ENCODE data around the gene CA9. TPM values are rescaled to one million over a fixed set of nuclear protein-coding genes. Genes with fewer than 3 reads are reported as not detected.
"Not testable (repeated sequence)": the region's sequence is repeated elsewhere in the genome, so short reads cannot be mapped to it uniquely, and the experiment has no call there.

CA9 gene
- total and polyA plus RNA-seq, 2 donors from 2014 or later, result 0.67 to 0.85 TPM

GRCh38 chr9:35629597-35629996, 44.1 kb upstream of the CA9 start:
- Histone ChIP-seq H3K9ac (ENCODE audit: low read length in 3 of 3) (no peak overlapping the region), H3K4me1 (ENCODE audit: control insufficient read depth in 2 of 3, insufficient read depth in 2 of 3, low read depth in 1 of 3, low read length in 3 of 3) (no peaks in the 10 kb centered on the region), H3K36me3 (ENCODE audit: control insufficient read depth in 2 of 3, insufficient read depth in 3 of 3, low read length in 3 of 3) (no peaks in the 10 kb centered on the region), H3K27me3 (ENCODE audit: control insufficient read depth, insufficient read depth, low read length) (no peaks in the 10 kb centered on the region), H3K4me3 (ENCODE audit: low read length in 3 of 3) (no peak overlapping the region), H3K9me3 (ENCODE audit: control insufficient read depth in 2 of 3, insufficient read depth in 1 of 3, low read length in 3 of 3) (no peaks in the 10 kb centered on the region), H3K27ac (ENCODE audit: low read depth in 2 of 2, low read length in 2 of 2) (no peak overlapping the region)
- no peak for DNase-seq
- no peak for TF ChIP-seq CTCF (IDR thresholded peaks at IDR 0.05; ENCODE audit: borderline replicate concordance, extremely low read depth, insufficient read depth)
- FAIRE-seq, result no peak
- intact Hi-C loops (cut with DNase I), result no loop called here

GRCh38 chr9:35635730-35636129, 38.0 kb upstream of the CA9 start:
- no peak for DNase-seq
- no peak for TF ChIP-seq CTCF (IDR thresholded peaks at IDR 0.05; ENCODE audit: borderline replicate concordance, extremely low read depth, insufficient read depth)
- Histone ChIP-seq H3K36me3 (ENCODE audit: control insufficient read depth in 2 of 3, insufficient read depth in 3 of 3, low read length in 3 of 3) (no peaks in the 10 kb centered on the region), H3K9ac (ENCODE audit: low read length in 3 of 3) (no peak overlapping the region), H3K4me3 (ENCODE audit: low read length in 3 of 3) (no peak overlapping the region), H3K4me1 (ENCODE audit: control insufficient read depth in 2 of 3, insufficient read depth in 2 of 3, low read depth in 1 of 3, low read length in 3 of 3) (peaks cover 0 to 8% (median 0%) of the 10 kb centered on the region in 3 donors), H3K9me3 (ENCODE audit: control insufficient read depth in 2 of 3, insufficient read depth in 1 of 3, low read length in 3 of 3) (no peaks in the 10 kb centered on the region), H3K27ac (ENCODE audit: low read depth in 2 of 2, low read length in 2 of 2) (no peak overlapping the region), H3K27me3 (ENCODE audit: control insufficient read depth, insufficient read depth, low read length) (no peaks in the 10 kb centered on the region)
- intact Hi-C loops (cut with DNase I), result no loop called here
- no peak for FAIRE-seq

GRCh38 chr9:35636135-35636876, 37.4 kb upstream of the CA9 start:
- TF ChIP-seq CTCF (IDR thresholded peaks at IDR 0.05; ENCODE audit: borderline replicate concordance, extremely low read depth, insufficient read depth), result no peak
- no peak overlapping the region for H3K27ac ChIP-seq (ENCODE audit: low read depth in 2 of 2, low read length in 2 of 2)
- no peaks in the 10 kb centered on the region for H3K27me3 ChIP-seq (ENCODE audit: control insufficient read depth, insufficient read depth, low read length)
- H3K36me3 ChIP-seq (ENCODE audit: control insufficient read depth in 2 of 3, insufficient read depth in 3 of 3, low read length in 3 of 3), result no peaks in the 10 kb centered on the region
- no peaks in the 10 kb centered on the region for H3K9me3 ChIP-seq (ENCODE audit: control insufficient read depth in 2 of 3, insufficient read depth in 1 of 3, low read length in 3 of 3)
- intact Hi-C loops (cut with DNase I), result no loop called here
- H3K4me1 ChIP-seq (ENCODE audit: control insufficient read depth in 2 of 3, insufficient read depth in 2 of 3, low read depth in 1 of 3, low read length in 3 of 3), result peaks cover 0 to 8% (median 0%) of the 10 kb centered on the region in 3 donors
- FAIRE-seq (no peak), DNase-seq (no peak)
- H3K4me3 ChIP-seq (ENCODE audit: low read length in 3 of 3), result no peak overlapping the region
- H3K9ac ChIP-seq (ENCODE audit: low read length in 3 of 3), result no peak overlapping the region

GRCh38 chr9:35636877-35637246, 36.9 kb upstream of the CA9 start:
- intact Hi-C loops (cut with DNase I), result not testable (repeated sequence)

GRCh38 chr9:35637427-35637955, 36.2 kb upstream of the CA9 start:
- DNase-seq; H3K9ac ChIP-seq (ENCODE audit: low read length in 3 of 3); H3K4me1 ChIP-seq (ENCODE audit: control insufficient read depth in 2 of 3, insufficient read depth in 2 of 3, low read depth in 1 of 3, low read length in 3 of 3); H3K27me3 ChIP-seq (ENCODE audit: control insufficient read depth, insufficient read depth, low read length); H3K27ac ChIP-seq (ENCODE audit: low read depth in 2 of 2, low read length in 2 of 2); FAIRE-seq; intact Hi-C loops (cut with DNase I); H3K9me3 ChIP-seq (ENCODE audit: control insufficient read depth in 2 of 3, insufficient read depth in 1 of 3, low read length in 3 of 3); H3K4me3 ChIP-seq (ENCODE audit: low read length in 3 of 3); H3K36me3 ChIP-seq (ENCODE audit: control insufficient read depth in 2 of 3, insufficient read depth in 3 of 3, low read length in 3 of 3): not testable (repeated sequence)

More at GRCh38 chr9:35636877-35637246, 36.9 kb upstream of the CA9 start:
- H3K9ac ChIP-seq (ENCODE audit: low read length in 3 of 3); H3K36me3 ChIP-seq (ENCODE audit: control insufficient read depth in 2 of 3, insufficient read depth in 3 of 3, low read length in 3 of 3); FAIRE-seq; DNase-seq; H3K4me3 ChIP-seq (ENCODE audit: low read length in 3 of 3); H3K27ac ChIP-seq (ENCODE audit: low read depth in 2 of 2, low read length in 2 of 2); H3K4me1 ChIP-seq (ENCODE audit: control insufficient read depth in 2 of 3, insufficient read depth in 2 of 3, low read depth in 1 of 3, low read length in 3 of 3); H3K27me3 ChIP-seq (ENCODE audit: control insufficient read depth, insufficient read depth, low read length); H3K9me3 ChIP-seq (ENCODE audit: control insufficient read depth in 2 of 3, insufficient read depth in 1 of 3, low read length in 3 of 3): not testable (repeated sequence)

- H3K9ac ChIP-seq (ENCODE audit: low read length in 3 of 3); intact Hi-C loops (cut with DNase I); H3K4me1 ChIP-seq (ENCODE audit: control insufficient read depth in 2 of 3, insufficient read depth in 2 of 3, low read depth in 1 of 3, low read length in 3 of 3); H3K27me3 ChIP-seq (ENCODE audit: control insufficient read depth, insufficient read depth, low read length); H3K27ac ChIP-seq (ENCODE audit: low read depth in 2 of 2, low read length in 2 of 2); H3K9me3 ChIP-seq (ENCODE audit: control insufficient read depth in 2 of 3, insufficient read depth in 1 of 3, low read length in 3 of 3); H3K4me3 ChIP-seq (ENCODE audit: low read length in 3 of 3); H3K36me3 ChIP-seq (ENCODE audit: control insufficient read depth in 2 of 3, insufficient read depth in 3 of 3, low read length in 3 of 3); DNase-seq: not testable (repeated sequence)
- peak; percentile 60 for FAIRE-seq
Observed at GRCh38 chr9:35638751-35639150, 35.0 kb upstream of the CA9 start.

All from kidney (tissue), 14 donors.